Stimulated activated naive CD4-positive, alpha-beta T cell treated with Interleukin-2 at 50 U/mL for 16 hours (primary cell): ENCODE measurements around the gene SHROOM1.

Experiments used
- DNase-seq: peaks from one replicate; lab custom pipeline; 2025; lab: John Stamatoyannopoulos, UW

SHROOM1 gene

GRCh38 chr5:132853790-132854189, 23.3 kb upstream of the SHROOM1 start:
- DNase-seq: no peak

- no peak for DNase-seq
Measured at GRCh38 chr5:132853323-132853722, 22.9 kb upstream of the SHROOM1 start.

GRCh38 chr5:132850066-132850465, 19.6 kb upstream of the SHROOM1 start:
- DNase-seq: no peak

- no peak for DNase-seq
Measured at GRCh38 chr5:132849347-132849746, 18.9 kb upstream of the SHROOM1 start.

- no peak for DNase-seq
Measured at GRCh38 chr5:132848270-132848669, 17.8 kb upstream of the SHROOM1 start.

GRCh38 chr5:132841305-132841704, 10.9 kb upstream of the SHROOM1 start:
- DNase-seq: no peak

GRCh38 chr5:132840896-132841295, 10.4 kb upstream of the SHROOM1 start:
- no peak for DNase-seq

GRCh38 chr5:132840313-132840712, 9.9 kb upstream of the SHROOM1 start:
- DNase-seq: no peak

- DNase-seq: no peak
Measured at GRCh38 chr5:132839426-132840301, 9.2 kb upstream of the SHROOM1 start.

GRCh38 chr5:132838516-132839282, 8.3 kb upstream of the SHROOM1 start:
- DNase-seq: no peak

- no peak for DNase-seq
Measured at GRCh38 chr5:132837868-132838267, 7.4 kb upstream of the SHROOM1 start.

GRCh38 chr5:132836852-132837251, 6.4 kb upstream of the SHROOM1 start:
- DNase-seq: no peak

- DNase-seq: no peak
Measured at GRCh38 chr5:132834057-132834456, 3.6 kb upstream of the SHROOM1 start.

- no peak for DNase-seq
Measured at GRCh38 chr5:132832612-132833011, 2.2 kb upstream of the SHROOM1 start.

- DNase-seq: no peak
Measured at GRCh38 chr5:132831095-132831860, 831 bp upstream of the SHROOM1 start.

- peak; percentile 63 for DNase-seq
Measured at GRCh38 chr5:132829742-132830435, 558 bp downstream of the SHROOM1 start.

- no peak for DNase-seq
Measured at GRCh38 chr5:132828846-132829494, 1.5 kb downstream of the SHROOM1 start.

GRCh38 chr5:132827943-132828673, 2.3 kb downstream of the SHROOM1 start:
- no peak for DNase-seq

- DNase-seq: no peak
Measured at GRCh38 chr5:132826424-132827082, 3.9 kb downstream of the SHROOM1 start.

GRCh38 chr5:132825834-132826391, 4.5 kb downstream of the SHROOM1 start:
- no peak for DNase-seq
